DMS114 treated with DMSO at 0.1 percent for 48 hours (cell line): Measurements from ENCODE around the gene RNF207.

ENCODE experiments used
- DNase-seq: peaks from one replicate; lab custom pipeline; 2025; ENCODE audit not compliant: unreplicated experiment; lab: John Stamatoyannopoulos, UW

The RNF207 gene, protein sequence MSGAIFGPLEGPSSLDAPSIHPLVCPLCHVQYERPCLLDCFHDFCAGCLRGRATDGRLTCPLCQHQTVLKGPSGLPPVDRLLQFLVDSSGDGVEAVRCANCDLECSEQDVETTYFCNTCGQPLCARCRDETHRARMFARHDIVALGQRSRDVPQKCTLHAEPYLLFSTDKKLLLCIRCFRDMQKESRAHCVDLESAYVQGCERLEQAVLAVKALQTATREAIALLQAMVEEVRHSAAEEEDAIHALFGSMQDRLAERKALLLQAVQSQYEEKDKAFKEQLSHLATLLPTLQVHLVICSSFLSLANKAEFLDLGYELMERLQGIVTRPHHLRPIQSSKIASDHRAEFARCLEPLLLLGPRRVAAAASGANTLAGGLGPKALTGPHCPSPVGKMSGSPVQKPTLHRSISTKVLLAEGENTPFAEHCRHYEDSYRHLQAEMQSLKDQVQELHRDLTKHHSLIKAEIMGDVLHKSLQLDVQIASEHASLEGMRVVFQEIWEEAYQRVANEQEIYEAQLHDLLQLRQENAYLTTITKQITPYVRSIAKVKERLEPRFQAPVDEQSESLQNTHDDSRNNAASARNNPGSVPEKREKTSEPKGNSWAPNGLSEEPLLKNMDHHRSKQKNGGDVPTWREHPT

DNA sequence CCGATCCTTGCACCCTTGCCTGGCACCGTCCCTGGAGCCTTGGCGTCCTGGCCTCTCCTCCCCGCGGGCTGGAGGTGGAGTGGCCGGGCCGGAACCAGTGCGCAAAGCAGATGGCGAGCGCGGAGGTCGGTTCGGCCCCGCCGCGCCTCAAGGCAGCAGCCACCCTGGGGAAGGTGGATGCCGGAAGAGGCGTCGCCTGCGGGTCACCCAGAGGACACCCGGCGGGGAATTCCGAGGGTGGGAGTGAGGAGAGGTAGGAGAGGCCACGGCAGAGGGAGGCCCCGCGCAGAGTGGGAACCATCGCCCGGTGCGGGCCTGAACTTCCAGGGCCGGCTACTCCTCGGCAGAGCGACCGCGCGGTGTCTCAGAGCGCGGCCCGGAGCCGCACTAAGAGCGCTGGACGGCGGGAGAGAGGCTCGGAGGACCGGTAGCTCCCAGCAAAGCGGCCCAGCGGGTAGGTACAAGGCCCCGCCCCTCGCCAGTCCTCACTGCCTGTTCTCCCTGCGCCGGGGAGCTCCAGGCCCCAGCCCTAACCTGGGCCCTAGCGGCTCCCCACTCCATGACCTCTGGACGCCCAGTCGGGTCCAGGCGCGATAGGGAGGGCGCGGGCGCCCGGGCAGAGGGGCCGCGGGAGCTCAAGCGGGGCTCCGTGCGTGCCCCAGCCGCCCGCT lies at the start of gene RNF207:
TSS of gene RNF207 (plus strand) at position 271 of the 671 bp plus-strand sequence. CDS start 417 bp downstream, outside the sequence.
- no peak for DNase-seq

GRCh38 chr1:6157132-6157527 lies 48.8 kb upstream of the RNF207 start:
- DNase-seq, result no peak

- DNase-seq, result no peak
Observed at GRCh38 chr1:6157528-6158174, 48.3 kb upstream of the RNF207 start.

DNA sequence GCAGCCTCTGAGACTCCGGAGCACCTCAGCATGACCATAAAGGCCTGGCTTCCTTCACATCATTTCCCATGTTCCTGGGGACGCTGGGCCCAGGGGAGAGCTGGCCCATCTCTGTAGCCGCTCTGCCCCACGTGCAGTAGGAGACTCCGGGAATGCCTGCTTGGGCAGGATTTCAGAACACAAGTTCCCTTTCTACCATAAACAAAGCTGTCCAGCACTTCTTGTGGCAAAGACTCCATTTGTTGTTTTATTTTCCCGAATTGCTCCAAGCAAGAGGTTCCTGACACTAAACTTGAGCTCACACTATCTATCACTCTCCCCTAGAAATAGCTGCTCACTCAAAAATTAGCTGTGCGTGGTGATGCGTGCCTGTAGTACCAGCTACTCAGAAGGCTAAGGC lies 47.7 kb upstream of the RNF207 start:
- DNase-seq, result no peak

- no peak for DNase-seq
Observed at GRCh38 chr1:6162341-6162740, 43.6 kb upstream of the RNF207 start.

DNA sequence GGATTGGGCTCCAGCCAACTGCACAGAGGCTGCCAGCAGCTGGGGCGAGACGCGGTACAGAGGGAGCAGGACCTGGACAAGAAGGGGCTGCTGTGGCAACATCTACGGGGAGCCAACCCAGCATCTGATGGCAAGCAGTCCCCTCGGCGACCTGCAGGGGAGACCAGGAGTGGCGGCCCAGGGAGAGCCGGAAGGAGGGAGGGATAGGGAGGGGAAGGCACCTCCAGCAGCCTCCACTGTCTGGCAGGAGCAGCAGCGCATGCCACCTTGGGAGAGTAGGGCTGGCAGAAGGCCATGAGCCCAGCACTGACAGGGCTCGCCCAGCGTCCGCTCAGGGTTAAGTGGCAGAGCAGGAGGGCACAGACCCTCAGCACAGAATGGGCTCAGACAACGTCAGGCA lies 43.1 kb upstream of the RNF207 start:
- no peak for DNase-seq

DNA sequence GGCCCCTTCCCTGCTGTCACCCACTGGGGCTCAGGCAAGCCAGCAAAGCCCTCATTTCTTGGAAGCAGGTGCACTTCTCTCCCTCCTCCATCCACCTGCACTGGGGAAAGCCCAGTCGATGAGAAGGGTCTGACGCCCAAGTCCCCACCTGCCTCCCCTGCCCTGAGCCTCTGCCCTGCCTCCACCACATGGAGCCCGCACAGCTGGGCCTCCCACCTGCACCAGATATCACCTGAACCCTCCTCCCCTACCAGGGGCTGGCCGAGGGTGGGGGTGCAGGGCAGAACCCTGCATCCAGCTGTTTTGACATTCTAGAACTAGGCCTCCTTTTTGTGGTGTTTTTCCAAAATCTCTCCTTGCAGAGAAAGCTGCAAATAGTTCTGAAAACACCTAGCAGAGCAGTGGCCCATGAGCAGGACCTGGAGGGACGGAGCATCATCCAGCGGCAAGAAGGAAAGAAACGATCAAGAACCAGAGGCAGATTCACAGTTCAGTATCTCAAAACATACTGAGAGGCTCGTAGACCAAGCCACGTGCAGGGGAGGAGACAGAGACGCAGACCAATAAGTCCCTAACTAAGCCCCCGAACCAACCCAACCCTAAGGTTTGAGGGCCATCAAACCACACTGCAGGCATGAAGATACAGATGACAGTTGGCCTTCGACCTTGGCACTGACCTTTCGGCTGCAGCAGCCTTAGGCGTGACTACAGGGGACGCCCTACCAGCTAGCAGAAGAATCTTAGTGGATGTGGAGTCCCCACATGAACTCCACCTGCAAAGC lies 42.5 kb upstream of the RNF207 start:
- DNase-seq, result no peak

- DNase-seq, result no peak
Observed at GRCh38 chr1:6163973-6164617, 41.8 kb upstream of the RNF207 start.

DNA sequence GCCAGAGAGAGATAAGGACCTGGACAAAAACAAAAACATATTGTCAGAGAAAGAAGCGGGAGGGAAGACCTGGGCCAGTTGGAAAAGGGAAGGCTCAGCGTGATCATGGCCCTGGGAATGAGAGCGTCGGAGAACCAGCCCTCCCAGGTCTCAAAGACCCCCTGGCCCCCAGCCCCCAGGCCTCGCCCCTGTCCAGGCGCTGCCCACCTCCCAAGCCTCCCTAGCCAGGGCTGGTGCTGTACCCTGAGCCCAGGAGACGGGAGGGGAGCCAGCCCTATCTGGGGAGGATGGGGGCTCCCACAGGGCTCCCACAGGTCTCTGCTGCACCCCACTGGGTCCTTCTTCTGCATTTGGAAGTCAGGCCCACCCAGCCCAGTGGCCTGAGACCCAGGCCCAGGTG lies 40.9 kb upstream of the RNF207 start:
- DNase-seq, result no peak

DNA sequence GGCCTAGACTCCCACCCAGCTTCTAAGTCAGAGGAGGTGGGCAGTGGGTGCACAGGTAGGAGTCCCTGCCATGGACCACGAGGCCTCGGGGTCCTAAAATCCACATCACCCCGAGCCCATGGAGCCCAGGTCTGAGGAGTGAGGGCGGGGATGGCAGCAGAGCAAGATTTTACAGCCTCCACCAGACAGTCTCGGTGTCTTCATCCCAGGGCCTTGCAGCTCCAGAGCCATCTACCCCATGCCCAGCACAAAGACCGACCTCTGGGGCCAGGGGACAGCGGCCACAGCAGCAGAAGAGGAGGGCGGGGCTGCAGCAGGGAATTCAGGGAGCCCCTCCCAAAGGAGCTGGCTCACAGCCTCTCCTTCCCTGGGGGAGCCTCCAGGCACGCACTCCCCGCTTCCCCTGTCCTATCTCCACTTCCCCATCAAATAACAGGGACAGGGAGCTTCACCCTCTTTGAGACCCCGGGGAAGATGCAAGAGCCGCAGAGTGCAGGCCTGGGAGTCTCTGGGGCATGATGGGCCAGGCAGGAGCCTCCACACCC lies 40.4 kb upstream of the RNF207 start:
- no peak for DNase-seq

- no peak for DNase-seq
Observed at GRCh38 chr1:6166221-6166620, 39.7 kb upstream of the RNF207 start.

GRCh38 chr1:6166655-6167390 lies 39.1 kb upstream of the RNF207 start:
- DNase-seq, result no peak

GRCh38 chr1:6167391-6168303 lies 38.3 kb upstream of the RNF207 start:
- no peak for DNase-seq

DNA sequence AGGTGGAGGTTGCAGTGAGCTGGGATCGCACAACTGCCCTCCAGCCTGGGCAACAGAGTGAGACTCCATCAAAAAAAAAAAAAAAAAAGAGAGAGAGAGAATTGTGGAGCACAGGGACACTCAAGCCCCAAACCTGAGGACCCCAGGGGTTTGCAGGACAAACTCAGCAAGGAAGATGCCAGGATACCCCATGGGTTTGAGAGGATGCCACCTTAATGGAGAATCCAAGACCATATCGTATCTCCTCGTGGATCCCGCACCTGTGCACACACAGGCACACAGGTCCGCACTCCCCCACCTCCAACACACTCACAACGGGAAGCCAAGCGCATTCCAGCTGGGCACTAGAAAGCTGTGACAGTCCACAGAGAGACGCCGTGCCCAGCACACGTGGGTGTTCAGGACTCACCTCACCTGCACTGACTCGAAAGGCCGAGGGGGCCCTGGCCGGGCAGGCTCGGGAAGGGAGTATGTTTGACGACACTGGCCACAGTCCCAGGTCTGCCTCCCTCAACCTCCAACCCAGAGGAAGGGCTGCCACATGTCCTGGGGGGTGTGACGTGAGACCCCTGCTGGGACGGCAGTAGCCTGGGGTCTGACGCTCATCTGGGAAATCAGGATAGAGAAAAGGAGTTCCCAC lies 36.9 kb upstream of the RNF207 start:
- no peak for DNase-seq

DNA sequence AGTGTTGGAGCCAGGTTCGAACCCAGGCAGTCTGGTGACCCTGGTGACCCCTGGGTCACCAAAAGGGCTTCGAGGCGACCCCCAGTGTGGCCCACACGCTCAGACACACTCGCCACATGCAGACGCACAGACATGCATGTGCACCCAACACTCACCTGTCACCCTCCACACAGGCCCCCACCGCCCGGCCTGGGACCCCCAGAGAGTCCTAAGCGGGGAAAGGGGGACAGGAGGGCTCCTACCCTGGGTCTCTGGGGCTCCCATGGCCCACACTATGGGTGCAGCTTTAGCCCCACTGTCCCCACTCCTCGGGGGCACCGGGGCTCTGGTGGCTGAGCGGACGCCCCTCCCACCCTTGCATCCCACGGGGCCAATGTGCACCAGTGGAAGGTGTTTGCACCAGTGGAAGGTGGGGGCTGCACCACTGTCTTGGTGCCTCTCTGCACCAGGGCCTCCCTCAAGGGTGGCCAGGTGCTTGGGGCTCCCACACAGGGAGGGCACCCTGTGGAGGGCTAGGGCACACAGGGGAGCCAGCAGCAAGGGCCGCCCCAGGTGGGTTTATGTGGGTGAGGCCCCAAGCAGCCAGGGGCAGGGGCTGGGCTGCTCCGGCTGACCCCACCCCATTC lies 35.7 kb upstream of the RNF207 start:
- no peak for DNase-seq

DNA sequence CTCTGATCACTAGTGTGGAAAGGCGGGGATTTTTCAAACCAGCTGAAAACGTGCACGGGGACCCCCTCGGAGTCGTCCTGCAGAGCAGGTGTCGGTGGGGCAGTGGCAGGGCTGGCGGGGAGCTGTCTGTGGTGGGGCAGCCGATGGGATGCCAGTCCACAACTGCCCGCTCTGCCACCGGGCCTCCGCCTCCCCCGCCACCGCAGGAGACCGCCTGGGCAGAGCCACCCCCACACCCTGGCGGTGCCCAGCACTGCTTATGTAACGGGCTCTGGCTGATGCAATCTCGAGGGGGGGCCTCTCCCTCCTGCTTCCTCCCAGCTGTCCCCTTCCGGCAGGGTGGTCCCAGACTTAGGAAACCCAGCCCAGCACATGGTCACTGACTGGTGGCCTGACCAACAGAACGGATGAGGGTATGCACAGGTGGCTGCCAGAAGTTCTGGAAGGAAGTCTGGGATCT lies 35.1 kb upstream of the RNF207 start:
- DNase-seq, result no peak

DNA sequence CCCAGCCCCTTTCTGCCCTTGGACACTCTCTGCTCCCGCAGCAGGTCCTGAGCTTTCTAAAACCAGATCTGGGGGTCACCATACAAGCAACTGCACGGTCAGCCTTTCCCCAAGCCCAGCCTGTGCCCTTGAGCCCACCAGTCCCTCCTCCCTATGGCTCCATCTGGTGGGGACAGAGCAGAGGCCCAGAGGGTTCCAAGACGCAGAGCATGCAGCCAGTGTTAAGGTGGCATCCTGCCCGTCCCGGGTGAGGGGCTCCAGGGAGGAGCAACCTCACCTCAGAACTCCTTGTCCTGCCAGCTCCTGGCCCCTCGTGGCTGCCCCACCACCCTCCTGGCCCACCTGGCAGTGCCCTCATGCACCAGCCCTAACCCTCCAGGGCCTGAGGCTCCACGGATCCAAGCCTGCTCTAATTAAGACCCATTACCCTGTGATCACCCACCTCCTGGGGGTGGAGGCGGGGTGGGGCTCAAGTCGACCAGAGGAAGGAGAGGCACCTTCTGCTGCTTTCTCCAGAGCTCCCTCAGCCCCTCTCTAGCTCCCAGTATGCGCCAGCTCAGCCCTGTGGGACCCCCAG lies 34.3 kb upstream of the RNF207 start:
- DNase-seq, result no peak
